GM12801 (cell line): ENCODE measurements around the gene DNAI7.

Source experiments
- TF ChIP-seq, protein P1 (sequence below): IDR thresholded peaks from one replicate; pipeline ENCODE4 v1.5.1; 2011; ENCODE audit warnings: control low read depth; ENCODE audit not compliant: insufficient read length; ENCODE audit errors: extremely low read depth

Gene DNAI7, protein sequence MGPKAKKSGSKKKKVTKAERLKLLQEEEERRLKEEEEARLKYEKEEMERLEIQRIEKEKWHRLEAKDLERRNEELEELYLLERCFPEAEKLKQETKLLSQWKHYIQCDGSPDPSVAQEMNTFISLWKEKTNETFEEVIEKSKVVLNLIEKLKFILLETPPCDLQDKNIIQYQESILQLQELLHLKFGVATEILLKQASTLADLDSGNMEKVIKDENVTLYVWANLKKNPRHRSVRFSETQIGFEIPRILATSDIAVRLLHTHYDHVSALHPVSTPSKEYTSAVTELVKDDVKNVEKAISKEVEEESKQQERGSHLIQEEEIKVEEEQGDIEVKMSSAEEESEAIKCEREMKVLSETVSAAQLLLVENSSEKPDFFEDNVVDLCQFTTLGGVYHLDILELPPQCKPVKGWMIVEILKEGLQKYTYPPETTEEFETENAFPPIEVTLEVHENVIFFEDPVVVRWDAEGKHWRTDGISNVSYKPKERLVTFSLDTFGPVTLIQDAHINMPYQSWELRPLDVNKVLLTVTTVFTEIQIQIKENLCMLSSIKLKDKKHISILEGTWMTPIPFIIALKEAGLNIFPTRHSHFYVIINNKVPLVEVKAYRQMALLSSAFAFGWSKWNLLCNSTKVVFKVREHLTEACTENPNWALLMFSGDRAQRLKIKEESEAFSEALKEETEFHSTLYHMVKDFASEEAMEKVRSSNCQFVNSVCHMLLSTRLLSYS

DNA sequence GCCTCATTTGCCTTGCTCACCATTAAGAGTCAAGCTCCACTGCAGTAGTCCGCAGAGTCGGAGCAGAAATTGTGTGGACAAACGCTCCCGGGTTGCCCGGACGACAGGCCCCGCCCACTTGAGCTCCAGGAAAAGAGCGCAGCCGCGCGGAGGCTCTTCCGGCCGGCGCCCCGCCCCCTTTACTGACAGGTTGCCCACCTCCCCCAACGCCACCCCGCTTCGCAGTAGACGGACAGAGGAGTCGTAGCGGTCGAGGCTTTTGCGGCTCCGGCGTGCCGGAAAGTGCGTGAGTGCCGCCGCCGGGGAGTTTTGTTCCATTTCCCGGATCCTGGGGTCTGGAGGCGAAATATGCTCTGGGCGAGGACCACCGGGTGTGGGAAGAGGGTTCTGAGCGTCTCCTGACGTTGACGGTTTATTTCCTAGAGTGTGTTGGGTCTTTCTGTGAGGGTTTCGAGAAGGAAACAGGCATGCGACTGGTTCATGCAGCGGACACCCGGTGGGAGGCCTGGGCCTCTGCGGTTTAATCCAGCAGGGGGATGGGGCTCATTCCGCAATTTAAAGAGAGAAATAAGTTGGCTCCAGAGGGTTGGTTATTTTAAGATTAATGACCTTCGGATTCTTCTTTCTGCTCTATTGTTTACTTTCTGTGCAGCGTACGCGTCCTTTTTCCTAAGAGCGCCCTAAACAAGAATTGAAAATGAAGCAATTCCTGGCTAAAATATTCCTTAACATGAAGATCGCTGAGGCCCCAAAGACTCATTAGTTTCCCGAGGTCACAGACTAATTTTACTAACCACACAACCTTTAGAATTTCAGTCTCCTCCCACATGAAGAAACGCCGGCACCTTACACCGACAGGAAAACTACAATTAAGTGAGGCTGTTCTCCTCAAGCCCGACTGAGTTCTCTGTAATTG, at the start of gene DNAI7, which contains the start of gene ETFRF1:
Gene DNAI7, minus strand, starts transcription at position 105 of the 916 bp plus-strand sequence. Its CDS starts 82 bp downstream, at position 23.
Gene ETFRF1, plus strand, starts transcription at position 182 of the 916 bp plus-strand sequence. CDS start 8,720 bp downstream, outside the sequence.
- TF ChIP-seq, protein P1, sequence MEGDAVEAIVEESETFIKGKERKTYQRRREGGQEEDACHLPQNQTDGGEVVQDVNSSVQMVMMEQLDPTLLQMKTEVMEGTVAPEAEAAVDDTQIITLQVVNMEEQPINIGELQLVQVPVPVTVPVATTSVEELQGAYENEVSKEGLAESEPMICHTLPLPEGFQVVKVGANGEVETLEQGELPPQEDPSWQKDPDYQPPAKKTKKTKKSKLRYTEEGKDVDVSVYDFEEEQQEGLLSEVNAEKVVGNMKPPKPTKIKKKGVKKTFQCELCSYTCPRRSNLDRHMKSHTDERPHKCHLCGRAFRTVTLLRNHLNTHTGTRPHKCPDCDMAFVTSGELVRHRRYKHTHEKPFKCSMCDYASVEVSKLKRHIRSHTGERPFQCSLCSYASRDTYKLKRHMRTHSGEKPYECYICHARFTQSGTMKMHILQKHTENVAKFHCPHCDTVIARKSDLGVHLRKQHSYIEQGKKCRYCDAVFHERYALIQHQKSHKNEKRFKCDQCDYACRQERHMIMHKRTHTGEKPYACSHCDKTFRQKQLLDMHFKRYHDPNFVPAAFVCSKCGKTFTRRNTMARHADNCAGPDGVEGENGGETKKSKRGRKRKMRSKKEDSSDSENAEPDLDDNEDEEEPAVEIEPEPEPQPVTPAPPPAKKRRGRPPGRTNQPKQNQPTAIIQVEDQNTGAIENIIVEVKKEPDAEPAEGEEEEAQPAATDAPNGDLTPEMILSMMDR: no peak

DNA sequence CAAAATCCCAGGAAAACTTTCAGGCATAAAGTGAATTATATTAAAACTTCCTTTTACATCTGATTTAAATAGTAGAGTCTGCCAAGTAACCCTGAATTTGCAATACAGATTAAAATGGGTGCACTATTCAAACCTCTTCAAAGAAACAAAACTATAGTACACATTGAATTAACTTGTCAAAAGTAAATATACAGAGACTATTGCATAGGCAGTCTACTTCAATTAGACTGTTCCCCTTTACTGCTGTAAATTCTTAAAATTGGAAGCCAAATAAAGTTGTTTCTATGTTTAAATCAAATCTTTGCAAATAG, 48.7 kb upstream of the DNAI7 start:
- TF ChIP-seq, protein P1: no peak

- TF ChIP-seq, protein P1: no peak
These were observed 48.2 kb upstream of the DNAI7 start for GRCh38 chr12:25242981-25243679.

GRCh38 chr12:25241167-25242020, 46.4 kb upstream of the DNAI7 start:
- TF ChIP-seq, protein P1: no peak

DNA sequence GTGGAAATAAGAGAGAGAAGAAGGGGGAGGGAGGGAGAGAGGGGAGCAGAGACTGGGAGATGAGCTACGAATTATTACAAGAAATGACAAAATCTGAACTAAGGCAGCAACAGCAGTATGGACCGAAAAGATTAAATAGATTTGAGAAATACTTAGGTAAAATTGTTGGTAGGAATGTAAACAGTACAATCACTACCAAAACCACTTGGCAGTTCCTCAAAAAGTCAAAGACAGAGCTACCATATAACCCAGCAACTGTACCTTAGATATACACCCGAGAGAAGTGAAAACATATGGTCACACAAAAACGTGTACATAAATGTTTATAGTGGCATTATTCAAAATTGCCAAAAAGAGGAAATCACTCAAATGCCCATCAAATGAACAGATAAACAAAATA, 41.7 kb upstream of the DNAI7 start:
- TF ChIP-seq, protein P1: no peak

DNA sequence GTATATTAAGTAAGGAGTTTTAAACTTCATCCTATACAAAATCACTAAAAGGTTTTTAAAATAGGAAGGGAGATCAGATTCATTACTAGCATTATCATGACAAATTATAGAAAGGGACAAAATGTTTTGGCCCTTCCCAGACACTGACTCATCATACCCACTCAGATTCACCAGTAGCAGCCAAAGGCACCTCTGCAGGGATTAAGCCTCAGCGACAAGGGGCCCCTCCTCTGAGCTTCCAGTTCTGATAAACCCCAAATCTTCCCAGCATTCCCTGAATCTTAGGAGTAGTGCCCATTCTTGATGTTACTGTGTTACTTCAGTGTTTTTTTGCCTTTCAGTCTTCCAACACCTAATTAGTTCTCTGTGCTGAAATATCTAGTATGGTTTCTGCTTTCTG, 41.2 kb upstream of the DNAI7 start:
- TF ChIP-seq, protein P1: no peak
